GM04503 (cell line): ENCODE results near the gene CHEK2.
"Not testable (repeated sequence)": the region's sequence is repeated elsewhere in the genome, so short reads cannot be mapped to it uniquely, and the experiment has no call there.

ENCODE experiments used
- DNase-seq: peaks from one replicate; pipeline ENCODE4 v3.0.0-alpha.2; 2012; ENCODE audit warnings: low read depth

The CHEK2 gene

GRCh38 chr22:28741200-28741784 lies 328 bp downstream of the CHEK2 start:
- DNase-seq: no peak

GRCh38 chr22:28738876-28739275 lies 2.7 kb downstream of the CHEK2 start:
- DNase-seq: not testable (repeated sequence)

GRCh38 chr22:28737701-28738100 lies 3.9 kb downstream of the CHEK2 start:
- DNase-seq: no peak

GRCh38 chr22:28736301-28737155 lies 5.1 kb downstream of the CHEK2 start:
- DNase-seq: no peak

GRCh38 chr22:28734393-28734792 lies 7.2 kb downstream of the CHEK2 start:
- DNase-seq: no peak

- no peak for DNase-seq
These were observed 11.4 kb downstream of the CHEK2 start for GRCh38 chr22:28730179-28730578.

GRCh38 chr22:28728621-28729313 lies 12.9 kb downstream of the CHEK2 start:
- no peak for DNase-seq

- DNase-seq: no peak
These were observed 13.6 kb downstream of the CHEK2 start for GRCh38 chr22:28728002-28728401.

GRCh38 chr22:28718044-28718443 lies 23.6 kb downstream of the CHEK2 start:
- DNase-seq: no peak

- DNase-seq: no peak
These were observed 24.9 kb downstream of the CHEK2 start for GRCh38 chr22:28716686-28717085.

GRCh38 chr22:28715611-28716010 lies 26.0 kb downstream of the CHEK2 start:
- DNase-seq: no peak

GRCh38 chr22:28714043-28714628 lies 27.5 kb downstream of the CHEK2 start:
- DNase-seq: no peak

GRCh38 chr22:28711820-28712777 lies 29.5 kb downstream of the CHEK2 start:
- peak; percentile 97 for DNase-seq

GRCh38 chr22:28711341-28711740 lies 30.3 kb downstream of the CHEK2 start:
- DNase-seq: no peak

GRCh38 chr22:28710576-28711191 lies 30.9 kb downstream of the CHEK2 start:
- peak; percentile 50 for DNase-seq

- DNase-seq: no peak
These were observed 31.5 kb downstream of the CHEK2 start for GRCh38 chr22:28710107-28710506.

- no peak for DNase-seq
These were observed 34.8 kb downstream of the CHEK2 start for GRCh38 chr22:28706845-28707244.

- no peak for DNase-seq
These were observed 38.2 kb downstream of the CHEK2 start for GRCh38 chr22:28703436-28703835.

GRCh38 chr22:28702891-28703290 lies 38.7 kb downstream of the CHEK2 start:
- DNase-seq: no peak

- not testable (repeated sequence) for DNase-seq
These were observed 48.4 kb downstream of the CHEK2 start for GRCh38 chr22:28693041-28693760.
